Limb (tissue), 2 donors: ENCODE measurements around the gene RNLS.
"Not testable (repeated sequence)": the region's sequence is repeated elsewhere in the genome, so short reads cannot be mapped to it uniquely, and the experiment has no call there.

Experiments
- DNase-seq, 2 donors: peaks; one replicate each; pipeline ENCODE4 v3.0.0-alpha.2; 2016; ENCODE audit errors: extremely low spot score in 2 of 2

Gene RNLS

DNA sequence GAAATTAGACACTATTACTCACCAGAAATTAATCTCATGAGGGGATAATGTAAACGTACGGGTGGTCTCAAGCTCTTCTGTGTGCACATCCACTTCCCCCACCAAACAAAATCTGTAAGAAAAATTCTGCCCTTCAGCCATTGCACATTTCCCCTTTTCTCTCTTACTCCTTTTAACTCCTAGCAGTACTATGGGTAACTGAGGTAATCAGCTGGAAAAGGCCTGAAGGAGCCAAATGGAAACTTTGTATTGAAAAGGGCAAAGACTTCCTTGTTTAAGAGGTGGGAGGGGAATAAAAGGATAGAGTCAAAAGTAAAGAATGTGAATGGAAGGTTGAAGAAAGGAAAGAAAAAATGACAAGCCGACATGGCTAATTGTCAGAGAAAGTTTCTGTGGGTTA lies 273.8 kb downstream of the RNLS start:
- DNase-seq, result no peak

DNA sequence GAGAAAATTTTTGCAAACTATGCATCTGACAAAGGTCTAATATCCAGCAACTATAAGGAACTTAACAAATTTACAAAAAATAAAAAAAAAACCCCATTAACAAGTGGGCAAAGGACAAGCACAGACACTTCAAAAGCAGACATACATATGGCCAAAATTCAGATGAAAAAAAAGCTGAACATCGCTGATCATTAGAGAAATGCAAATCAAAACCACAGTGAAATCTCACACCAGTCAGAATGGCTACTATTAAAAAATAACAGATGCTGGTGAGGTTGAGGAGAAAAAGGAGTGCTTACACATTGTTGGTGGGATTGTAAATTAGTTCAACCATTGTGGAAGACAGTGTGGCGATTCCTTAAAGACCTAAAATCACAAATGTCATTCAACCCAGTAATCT lies 274.8 kb downstream of the RNLS start:
- DNase-seq, result not testable (repeated sequence)

DNA sequence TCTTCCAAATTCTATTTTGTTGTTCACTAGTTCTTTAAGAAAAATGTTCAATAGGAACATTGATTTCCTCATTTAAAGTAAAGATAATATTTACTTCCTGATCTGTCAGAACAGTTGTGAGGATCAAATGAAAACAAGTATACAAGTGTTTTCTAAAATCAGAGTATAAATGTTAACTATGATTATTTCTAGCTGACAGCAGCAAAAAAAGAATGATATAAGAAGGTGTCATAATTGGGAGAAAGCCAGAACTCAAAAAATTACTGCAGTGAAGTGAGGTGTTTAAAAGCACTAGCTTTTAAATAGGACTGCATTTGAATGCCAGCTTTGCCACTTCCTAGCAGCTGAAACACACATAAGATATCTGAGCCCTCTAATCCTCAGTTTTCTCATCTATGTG lies 283.3 kb downstream of the RNLS start:
- no peak for DNase-seq

DNA sequence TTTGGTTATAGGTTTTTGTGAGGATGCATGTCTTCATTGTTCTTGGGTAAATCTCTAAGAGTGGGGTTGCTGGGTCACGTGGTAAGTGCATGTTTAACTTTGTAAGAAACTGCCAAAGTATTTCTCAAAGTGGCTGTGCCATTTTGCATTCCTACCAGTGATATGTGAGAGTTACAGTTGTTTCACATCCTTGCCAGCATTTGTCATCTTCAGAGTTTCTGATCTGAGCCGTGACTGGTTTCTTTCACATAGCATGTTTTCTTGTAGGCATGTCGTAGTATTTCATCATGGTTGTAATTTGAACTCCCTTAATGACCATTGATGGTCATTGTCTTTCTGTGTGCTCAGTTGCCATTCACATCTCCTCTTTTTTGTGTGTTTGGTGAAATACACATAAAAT lies 286.0 kb downstream of the RNLS start:
- DNase-seq, result no peak

DNA sequence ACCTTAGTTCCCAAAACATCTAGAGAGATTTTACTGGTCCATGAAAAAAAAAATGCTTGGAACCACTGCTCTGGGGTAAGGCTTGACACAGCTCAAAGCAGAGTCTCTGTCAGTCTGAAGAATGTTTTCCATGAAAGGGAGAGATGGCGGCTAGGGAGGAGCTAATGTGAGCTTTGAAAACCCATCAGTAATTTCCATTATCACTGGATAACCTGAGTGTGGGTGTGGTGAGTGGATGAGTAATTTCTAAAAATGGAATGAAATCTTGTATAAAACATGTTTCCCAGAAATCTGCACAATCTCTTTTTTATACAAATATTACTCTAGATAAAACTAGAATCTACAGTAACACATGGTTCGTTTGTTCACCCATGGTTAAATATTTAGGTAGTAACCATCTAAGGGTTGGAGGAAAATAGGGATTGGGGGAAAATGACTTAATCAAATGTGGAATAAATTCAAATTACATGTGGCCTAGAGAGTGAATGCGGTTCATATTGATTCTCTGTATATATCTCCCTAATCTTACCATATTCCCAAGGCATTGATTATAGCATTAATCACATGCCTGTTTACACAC lies 289.4 kb downstream of the RNLS start:
- DNase-seq, result no peak

DNA sequence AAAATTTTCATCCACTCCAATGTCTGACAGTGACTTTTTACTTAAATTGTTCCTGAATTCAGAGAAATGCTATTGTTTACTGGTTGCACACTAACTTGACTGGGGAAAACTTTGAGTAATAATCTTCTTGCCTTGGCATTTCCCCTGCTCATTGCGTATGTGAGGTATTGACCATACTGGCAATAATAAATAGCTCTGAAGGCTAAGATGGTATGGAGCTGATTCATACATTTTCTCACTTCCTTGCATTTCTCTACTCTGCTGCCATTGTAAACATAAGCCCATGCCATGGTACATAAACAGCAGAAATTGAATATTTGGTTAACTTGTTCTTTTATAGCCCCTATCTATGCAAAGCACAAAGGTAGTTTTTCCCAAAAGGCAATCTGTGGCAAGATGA lies 290.0 kb downstream of the RNLS start:
- DNase-seq, result no peak

DNA sequence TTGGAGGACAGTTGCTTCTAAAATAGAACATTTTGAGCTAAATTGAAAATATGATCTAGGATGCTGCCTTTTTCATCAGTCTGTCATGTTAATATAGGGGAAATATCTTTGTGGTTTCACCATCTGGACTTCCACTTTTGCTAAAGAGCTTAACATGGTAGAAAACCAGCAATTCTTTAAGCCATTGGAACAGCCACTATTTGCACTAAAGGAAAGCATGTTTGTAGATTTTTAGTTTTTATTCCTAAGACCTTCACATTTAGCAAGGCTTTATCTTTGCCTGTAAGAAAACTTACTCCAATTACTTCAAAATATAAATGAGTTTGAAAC lies 291.0 kb downstream of the RNLS start:
- DNase-seq, result no peak

DNA sequence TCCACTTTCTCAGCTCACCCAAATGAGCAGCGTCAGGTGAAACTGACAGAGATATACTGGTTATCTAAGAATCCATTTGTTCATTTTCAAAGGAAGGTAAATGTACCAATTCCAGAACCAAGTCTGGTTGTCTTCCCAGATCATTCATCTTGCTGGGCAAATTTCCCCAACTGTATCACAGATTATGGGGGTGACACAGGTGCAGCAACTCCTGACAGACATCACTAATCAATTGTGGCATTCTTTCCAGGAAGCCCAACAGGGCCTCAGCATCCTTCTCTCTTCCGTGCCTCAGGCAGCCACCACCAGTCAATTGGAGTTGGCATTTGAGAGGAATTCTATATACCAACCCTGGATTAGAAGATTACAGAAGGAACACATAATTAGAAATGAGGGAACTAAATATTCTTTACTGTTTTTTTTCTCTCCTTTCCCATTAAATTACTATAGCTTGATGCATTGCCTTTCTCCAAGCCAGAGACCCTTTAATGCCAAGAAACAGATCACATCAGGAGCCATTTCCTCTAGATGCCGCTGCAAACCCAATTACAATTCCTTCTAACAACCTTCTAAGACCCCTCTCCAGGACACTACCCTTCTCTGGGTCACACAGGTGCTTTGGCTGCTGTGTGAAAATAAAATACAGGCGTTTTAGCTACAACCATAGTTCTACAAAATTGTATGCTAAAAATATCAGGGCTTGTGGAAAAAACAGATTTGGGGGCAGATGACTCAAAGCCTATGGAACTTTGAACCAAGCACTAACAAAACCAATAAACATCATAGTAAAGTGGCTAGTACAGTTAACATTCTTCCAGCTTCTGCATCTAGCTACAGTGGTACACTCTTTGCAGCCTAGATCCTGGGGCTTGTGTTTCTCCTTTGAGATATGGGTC lies 291.6 kb downstream of the RNLS start:
- DNase-seq, result no peak

DNA sequence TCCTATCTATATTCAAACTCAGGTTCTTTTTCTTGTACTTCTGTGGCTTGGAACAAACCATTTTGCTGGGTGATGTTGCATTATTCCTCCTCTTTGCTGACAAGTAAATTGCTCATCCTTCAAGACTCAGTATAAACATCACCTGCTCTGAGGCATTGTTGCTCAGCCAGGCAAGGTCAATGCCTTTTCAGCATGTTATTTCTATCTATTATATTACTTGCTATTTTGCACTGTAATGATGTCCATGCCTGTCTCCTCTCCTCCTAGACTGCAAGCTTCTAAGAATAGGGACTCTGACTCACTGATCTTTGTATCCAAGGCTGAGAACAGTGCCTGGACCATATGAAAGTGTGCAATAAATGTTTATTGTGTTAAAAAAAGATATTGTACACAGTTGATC lies 293.8 kb downstream of the RNLS start:
- DNase-seq, result no peak

DNA sequence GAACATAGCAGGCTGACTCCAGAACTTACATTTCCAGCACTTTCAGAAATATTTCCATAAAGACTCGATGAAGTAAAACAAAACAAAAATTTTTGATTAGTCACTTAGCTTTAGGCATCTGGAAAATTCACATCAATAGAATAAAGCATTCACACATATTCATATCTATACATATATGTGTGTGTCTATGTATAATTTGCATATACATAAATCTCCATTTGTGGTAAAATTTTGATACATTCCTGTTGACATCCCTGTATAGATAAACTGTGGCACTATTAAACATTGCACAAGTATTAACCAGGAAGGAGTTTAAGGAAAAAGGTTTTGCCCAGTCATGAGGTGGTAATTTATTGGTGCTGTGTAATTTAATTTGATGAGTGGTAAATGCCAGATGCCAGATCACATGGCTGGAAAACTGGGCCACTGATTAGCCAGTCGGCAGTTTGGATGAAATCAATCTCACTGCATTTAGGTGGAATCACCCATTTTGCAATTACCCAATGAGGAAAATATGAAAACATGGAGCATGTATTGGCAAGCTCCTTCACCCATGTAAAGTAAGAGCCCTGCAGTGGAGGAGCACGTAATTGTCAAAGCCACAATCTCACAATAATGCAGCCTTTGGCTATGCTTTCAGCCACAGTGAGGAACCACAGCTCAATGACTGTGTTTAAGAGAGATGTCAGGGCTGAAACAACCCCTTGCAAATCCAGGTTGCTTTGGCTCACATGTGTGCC lies 294.6 kb downstream of the RNLS start:
- no peak for DNase-seq

DNA sequence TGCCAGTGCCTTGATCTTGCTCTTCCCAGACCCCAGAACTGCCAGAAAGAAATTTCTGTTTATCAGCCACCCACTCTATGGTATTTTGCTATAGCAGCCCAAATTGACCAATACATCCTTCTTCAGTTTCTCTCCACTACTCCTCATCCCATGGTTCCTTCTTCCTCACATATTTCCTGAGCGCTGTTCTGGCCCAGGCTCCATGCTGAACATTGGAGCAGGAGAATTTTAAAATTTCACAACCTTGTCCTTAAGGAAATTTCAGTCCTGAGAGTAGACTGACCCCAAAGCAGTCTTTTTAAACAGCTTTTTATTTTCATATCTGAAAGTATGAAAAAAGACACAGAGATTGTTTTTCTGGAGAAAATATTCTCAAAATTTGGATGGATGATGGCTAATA lies 297.1 kb downstream of the RNLS start:
- no peak for DNase-seq

DNA sequence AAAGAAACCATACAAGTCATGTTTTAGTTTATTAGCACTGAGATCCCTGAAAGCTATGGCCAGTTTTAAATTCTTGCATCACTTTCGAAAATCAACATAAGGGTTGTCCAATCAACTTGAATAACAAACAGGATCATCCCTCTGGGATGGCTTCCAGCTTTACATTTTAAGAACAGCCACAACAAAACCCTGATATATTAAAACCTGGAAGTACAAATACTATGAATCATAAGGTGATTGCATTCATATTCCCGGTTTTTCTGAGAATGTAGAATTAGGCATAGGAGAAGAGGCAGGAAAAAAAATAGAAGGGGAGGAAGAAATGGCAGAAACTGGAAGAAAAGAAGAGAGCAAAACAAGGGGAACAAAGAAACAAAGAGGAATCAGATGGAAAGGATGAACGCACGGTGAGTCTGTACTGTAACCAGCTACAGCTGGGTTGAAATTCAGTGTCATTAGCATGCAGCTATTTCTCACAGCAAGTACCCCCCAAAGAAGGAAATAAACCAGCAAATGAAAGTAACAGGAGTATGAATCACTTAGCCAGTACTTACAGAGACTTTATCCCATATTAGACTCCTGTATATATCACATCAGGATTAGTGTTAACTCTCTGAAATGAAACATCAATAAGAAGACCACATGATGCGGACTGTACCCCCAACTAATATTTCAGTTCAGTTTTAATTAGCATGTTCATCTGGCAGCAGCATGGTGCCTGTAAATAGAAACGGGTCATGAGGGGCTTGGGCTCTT lies 301.3 kb downstream of the RNLS start:
- no peak for DNase-seq

DNA sequence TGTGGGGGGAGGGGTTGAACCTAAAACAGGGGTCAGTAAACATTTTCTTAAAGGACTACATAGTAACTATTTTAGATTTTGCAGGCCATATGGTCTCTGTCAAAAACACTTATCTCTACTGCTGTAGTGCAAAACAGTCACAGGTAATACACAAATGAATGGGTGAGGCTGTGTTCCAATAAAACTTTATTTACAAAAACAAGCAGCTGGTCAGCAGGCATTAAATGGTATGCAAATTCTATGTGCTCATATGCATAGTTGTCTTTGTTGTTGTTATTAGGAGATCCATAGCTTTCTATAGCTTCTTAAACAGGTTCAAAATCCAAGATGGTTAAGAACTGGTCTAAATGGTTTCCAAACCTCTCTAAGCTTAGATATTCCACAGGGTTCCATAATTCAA lies 302.6 kb downstream of the RNLS start:
- no peak for DNase-seq

DNA sequence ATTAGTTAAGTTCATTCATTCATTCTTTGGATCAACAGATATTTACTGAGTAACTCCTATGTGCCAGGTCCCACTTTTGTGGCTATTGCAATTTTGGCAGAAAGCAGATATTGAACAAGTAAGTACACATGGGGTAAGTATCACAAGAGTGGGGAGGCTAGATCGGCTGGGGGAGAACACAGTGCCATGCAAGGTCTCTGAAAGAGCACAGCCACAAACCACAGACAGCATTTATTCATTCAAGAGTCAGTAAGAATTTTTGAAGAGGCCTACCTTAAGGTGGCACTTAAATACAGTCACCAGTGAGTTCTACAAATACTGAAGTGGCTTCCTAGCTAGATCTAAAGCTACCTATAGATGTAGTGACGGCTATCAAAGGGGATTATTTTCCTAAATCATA lies 304.2 kb downstream of the RNLS start:
- DNase-seq, result no peak

DNA sequence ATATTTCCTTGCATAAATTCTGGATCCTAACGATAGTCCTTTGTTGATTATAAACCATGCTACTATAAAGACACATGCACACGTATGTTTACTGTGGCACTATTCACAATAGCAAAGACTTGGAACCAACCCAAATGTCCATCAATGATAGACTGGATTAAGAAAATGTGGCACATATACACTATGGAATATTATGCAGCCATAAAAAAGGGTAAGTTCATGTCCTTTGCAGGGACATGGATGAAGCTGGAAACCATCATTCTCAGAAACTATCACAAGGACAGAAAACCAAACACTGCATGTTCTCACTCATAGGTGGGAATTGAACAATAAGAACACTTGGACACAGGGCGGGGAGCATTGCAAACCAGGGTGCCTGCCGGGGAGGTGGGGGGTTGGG lies 306.2 kb downstream of the RNLS start:
- not testable (repeated sequence) for DNase-seq

DNA sequence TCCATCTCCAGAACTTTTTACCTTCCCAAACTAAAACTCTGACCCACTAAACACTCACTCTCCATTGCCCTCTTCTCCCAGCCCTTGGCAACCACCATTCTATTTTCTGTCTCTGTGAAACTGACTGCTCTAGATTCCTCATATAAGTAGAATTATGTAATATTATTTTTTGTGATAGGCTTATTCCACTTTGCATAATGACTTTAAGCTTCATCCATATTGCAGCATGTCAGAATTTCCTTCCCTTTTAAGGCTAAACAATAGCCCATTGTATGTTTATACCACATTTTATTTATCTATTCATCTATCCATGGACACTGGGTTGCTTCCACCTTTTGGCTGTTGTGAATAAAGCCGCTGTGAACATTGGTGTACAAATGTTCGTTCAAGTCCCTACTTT lies 308.8 kb downstream of the RNLS start:
- no peak for DNase-seq

DNA sequence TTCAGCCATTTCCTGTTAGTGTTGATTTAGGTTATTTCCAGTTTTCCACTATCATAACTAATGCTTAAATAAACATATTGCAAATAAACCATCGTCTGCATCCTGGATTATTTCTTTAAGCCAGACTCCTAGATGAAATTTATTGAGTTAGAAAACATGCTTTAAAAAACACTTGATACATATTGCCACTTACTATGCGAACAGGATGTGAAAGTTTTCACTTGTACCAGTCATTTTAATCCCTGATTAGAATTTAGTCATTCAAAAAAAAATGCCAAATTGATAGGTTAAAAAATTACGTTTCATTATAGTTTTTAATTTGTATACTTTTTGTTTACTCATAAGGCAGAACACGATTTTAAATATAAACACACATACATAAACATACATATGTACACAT lies 309.6 kb downstream of the RNLS start:
- no peak for DNase-seq

DNA sequence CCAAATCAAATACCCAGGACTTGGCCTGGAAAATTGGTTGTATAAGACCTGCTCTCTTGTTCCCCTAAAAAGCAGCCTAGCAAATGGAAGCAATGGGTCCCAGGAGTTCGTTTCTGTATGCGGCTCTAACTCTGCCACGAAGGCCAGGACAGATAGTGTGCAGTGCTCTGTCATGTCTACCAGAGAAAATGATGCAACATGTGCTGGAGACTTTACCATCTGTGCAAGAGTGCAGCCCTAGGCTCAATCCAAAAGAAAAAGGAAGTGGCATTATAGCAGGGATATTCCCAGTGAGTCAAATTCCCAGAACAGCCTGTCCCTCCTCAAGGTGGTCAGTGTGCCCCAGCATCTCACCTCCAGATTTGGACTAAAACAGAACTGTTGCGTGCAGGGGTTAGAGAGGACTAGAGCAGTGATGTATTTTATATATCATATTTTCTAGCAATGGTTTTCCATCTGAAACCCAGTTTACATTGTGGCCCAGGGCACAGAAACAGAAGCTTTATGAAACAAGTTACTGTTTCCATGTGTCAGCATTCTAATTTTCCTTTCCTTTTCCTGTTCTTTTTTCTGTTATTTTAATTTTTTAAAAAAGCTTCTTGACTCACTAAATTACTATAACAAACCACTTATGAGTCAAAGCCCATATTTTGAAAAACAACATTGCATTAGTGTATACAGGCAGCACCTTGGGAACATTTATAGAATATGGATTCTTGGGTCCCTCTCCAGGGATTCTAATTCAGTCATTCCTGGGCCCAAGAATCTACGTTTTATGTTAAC lies 311.2 kb downstream of the RNLS start:
- no peak for DNase-seq

DNA sequence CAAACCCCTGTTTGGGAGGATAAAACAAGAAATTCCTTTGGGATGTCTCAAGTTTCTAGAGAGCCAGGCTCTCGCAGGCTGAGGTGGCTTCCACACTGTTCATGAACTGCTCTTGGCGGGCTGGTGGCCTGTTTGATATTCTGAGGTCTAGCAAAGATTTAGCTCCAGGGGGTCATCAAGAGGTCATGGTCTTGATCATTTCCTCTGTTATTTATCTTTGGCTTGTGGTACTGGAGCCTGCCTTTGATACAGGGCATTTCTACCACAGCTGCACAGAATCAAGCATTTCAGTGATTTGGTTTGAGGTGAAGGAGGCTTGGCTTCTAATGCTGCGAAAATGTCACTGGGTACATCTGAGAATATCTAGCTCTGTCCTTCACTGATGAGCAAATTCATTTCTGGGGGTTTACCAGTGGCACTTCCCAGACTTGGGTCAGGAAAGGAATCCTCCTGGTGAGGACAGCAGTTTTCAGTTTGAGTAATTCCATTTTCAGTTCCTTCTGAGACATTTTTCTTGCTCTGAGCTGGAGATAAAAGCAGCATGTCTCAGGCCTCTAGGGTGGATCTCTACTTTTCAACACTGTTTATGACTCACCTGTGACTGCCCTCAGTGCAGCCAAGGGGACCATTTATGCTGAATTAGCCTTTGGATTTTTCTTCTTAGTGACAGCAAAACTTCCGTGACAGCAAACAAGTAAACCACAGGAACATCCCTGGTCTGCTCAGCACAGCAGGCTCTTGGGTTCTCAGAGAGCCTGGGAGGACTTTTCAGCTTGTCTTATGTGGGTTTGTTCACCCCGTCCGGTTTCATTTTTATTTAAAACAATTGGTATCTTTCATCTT lies 312.0 kb downstream of the RNLS start:
- DNase-seq, result no peak

DNA sequence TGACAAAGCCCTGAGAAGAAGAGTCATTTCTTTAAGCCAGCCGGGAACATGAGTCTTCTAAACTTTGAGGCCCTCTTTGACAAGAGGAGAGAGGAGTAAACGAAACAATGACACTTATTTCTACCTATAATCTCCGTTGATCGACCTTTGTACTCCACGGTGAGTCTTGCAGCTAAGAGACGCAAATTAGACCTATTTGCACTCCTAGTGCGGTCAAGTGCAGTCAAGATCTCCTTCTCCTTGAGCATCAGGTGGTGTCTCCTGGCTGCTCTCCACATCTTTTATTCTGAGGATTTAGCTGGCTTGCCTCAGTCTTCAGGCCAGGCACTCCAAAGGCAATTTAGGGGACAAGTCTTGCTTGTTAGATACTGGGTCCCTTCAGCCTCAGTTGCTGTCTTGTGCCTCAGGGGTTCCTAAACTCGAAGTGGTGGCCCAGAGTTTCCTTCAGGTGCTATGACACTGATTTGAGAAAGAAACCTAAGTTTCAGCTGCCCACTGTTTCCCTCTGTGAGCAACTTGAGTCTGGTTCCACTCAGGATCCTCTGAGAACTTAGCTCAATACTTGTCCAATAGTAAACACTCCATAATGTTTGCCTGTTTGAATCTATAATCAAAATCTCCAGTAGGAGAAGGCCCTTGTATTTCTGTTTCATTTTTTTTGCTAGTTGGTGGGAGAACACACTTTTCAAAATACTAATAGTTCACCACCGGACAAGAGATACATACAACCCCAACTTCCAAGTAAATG lies 312.9 kb downstream of the RNLS start:
- DNase-seq, result no peak
